Body of pancreas (tissue), 4 donors: ENCODE data around the gene KRT8.

Experiments used
- CTCF ChIP-seq, 7 experiments: fragments of 450-650 bp in 4 of 7; fragments of 200-600 bp in 3 of 7; sonication (generic) in 3 of 7; IDR thresholded peaks; one replicate each; pipeline ENCODE4 v1.5.1; 2016 to 2019; ENCODE audit warnings: antibody characterized with exemption in 7 of 7
- POLR2A ChIP-seq, 3 donors: fragments of 450-650 bp; IDR thresholded peaks; one replicate each; pipeline ENCODE4 v1.6.1; 2016; ENCODE audit warnings: antibody characterized with exemption in 3 of 3, mild to moderate bottlenecking in 2 of 3

GRCh38 chr12:52872644-52873389 is 32.1 kb downstream of the KRT8 start:
- TF ChIP-seq CTCF (IDR thresholded peaks at IDR 0.05) (no peak), POLR2A (IDR thresholded peaks at IDR 0.05) (no peak)
